ENCODE results near the gene ZNF283.
"Not testable (repeated sequence)": the region's sequence is repeated elsewhere in the genome, so short reads cannot be mapped to it uniquely, and the experiment has no call there.

The ZNF283 gene

GRCh38 chr19:43799502-43800142 lies 27.5 kb upstream of the ZNF283 start:
- ATAC-seq = no peak
- no peak for DNase-seq

- DNase-seq = no peak
- no peak for ATAC-seq
These were observed 24.7 kb upstream of the ZNF283 start, which contains the start of gene LYPD5 for GRCh38 chr19:43802216-43802951. TSS of gene LYPD5 (minus strand) at chr19:43802447. CDS start at chr19:43802380, 67 bp downstream.

DNA sequence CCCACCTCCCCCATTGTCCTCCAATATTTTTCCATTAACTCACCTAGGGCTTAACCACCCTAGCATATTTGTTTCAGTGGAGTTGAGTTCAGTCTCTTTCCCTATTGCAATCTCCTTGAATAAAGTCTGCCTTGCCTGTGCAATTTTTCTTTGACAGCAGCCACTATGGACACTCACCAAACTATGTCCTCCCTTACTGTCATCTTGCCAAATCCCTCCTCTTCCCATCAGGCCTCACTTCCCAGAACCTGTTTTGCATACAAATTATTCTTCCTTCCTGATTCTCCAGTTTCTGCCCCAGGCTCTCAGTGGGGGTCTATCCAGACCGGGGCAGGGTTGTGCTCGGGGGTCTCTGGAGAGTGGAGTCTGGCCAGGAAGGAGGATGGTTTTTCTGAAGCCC lies 22.7 kb upstream of the ZNF283 start:
- DNase-seq (no peak), ATAC-seq (no peak)

DNA sequence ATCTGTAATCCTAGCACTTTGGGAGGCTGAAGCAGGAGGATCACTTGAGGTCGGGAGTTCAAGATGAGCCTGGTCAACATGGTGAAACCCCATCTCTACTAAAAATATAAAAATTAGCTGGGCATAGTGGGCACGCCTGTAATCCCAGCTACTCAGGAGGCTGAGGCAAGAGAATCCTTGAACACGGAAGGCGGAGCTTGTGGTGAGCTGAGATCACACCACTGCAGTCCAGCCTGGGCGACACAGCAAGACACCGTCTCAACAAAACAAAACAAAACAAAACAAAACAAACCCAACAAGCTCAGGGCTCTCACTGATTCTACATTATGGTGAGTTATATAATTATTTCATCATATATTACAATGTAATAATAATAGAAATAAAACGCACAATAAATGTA lies 20.7 kb upstream of the ZNF283 start:
- not testable (repeated sequence) for DNase-seq, ATAC-seq

DNA sequence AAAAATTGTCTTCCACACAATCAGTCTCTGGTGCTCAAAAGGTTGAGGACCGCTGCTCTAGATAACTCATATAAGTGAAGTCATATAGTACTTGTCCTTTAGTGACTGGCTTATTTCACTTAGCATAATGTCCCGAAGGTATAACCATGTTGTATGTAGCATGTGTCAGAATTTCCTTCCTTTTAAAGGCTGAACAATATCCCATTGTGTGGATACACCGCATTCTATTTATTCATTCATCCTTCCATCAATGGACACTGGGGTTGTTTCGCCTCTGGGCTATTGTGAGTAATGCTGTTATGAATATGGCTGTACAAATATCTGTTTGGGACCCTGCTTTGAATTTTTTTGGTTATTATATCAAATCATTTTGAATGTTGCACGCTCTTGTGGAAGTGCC lies 20.3 kb upstream of the ZNF283 start:
- DNase-seq (no peak), ATAC-seq (no peak)

DNA sequence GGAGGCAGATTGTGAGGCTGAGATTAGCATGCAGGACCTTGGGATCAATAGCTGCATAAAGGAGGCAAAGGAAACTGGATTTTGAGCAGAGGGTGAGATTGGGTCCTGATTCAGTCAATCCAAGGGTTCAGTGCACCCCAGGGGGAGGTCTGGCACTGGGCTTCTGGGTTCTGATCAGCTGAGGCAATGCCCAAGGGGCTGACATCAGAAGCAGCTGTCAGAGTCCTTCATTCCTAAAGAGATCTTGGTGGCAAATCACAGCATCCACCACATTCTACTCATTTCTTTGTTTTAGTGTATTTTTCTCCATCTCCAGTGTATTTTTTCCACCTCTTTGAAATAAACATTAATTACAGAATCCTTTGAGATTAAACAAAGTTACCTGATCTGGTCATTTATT lies 19.5 kb upstream of the ZNF283 start:
- no peak for ATAC-seq
- DNase-seq = no peak

GRCh38 chr19:43809762-43810696 lies 17.1 kb upstream of the ZNF283 start:
- ATAC-seq (no peak), DNase-seq (no peak)

GRCh38 chr19:43811837-43812236 lies 15.3 kb upstream of the ZNF283 start:
- no peak for DNase-seq
- no peak for ATAC-seq

- ATAC-seq (no peak), DNase-seq (no peak)
These were observed 14.9 kb upstream of the ZNF283 start for GRCh38 chr19:43812259-43812658.

GRCh38 chr19:43812688-43813087 lies 14.4 kb upstream of the ZNF283 start:
- no peak for DNase-seq
- no peak for ATAC-seq

DNA sequence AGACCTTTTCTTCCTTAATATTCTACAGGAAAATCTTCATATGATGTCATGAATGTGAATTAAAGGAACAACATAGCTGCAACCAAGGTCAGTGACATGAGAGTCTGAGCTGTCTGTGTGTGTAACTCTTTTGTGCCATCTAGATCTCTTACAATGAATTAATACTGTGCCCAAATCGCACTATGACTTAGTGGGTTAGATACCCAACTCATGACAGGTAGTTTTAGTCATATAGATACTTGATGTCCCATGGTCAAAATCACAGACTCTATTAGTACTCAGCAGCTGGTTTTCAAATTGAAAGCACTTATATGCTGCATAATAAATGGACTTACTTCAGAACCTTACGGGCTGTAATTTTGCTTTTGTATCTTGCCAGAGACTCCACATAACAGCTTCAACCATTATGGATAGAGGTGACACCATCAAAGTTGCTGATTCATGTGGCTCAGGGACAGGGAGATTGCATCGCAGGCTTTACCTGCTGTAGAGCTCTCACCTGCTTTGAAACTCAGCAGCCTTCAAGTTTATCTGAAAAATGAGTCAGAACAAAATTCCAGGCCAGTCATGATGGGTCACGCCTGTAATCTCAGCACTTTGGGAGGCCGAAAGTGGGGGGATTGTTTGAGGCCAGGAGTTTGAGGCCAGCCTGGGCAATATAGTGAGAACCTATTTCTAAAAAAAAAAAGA lies 12.3 kb upstream of the ZNF283 start:
- DNase-seq (no peak), ATAC-seq (no peak)

DNA sequence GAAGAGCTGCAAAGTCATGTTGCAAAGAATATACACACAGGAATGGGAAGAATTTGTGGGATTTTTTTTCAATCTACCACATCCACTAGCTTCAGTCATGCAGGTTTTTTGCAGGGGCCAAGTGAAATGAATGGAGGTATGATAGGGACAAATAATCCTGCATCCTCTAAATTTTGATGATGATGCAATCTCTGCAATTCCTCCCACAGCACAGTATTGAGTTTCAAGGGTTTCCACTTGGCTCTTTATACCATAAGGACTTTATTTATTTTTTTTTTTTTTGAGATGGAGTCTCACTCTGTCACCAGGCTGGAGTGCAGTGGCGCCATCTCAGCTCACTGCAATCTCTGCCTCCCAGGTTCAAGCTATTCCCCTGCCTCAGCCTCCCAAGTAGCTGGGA lies 9.7 kb upstream of the ZNF283 start:
- not testable (repeated sequence) for DNase-seq, ATAC-seq

DNA sequence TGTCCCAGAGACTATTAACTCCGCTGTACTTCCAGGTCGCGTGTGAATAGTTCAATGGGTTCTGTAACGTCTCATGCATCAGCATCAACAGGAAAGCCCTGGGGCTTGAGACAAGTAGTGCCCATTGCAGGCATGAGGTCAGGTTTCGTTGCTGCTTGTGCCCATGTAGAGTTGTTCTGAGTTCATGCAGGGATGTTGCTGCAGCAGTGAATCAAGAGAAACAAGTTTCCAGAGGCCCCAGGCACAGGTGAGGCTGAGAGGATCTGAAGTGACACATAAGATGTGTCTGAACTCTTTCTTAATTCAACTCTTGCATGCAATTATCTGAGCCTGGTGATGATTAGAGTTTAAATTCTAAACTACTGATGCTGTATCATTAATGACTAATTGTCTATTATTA lies 8.6 kb upstream of the ZNF283 start:
- DNase-seq = no peak
- no peak for ATAC-seq

GRCh38 chr19:43820098-43820883 lies 6.8 kb upstream of the ZNF283 start:
- DNase-seq (peak; percentile 23), ATAC-seq (no peak)

DNA sequence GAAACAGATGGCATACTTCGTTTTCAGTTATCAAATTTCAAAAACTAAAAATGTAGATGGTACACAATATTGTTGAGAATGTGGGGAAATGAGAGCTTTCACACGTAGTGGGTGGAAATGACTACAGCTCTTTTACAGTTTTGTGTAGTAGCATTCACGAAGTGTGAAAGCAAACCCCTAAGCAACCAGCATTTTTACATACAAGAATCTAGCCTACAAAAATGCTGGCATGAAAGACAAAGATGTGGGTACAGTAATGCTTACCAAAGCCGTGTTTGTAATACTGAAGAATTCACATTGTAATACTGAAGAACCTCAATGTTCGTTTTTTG lies 6.3 kb upstream of the ZNF283 start:
- ATAC-seq = no peak

GRCh38 chr19:43823856-43824255 lies 3.3 kb upstream of the ZNF283 start:
- not testable (repeated sequence) for DNase-seq, ATAC-seq

More for the DNA sequence above, 6.3 kb upstream of the ZNF283 start:
- DNase-seq = no peak

- ATAC-seq, DNase-seq: not testable (repeated sequence)
These were observed 2.5 kb upstream of the ZNF283 start for GRCh38 chr19:43824572-43824971.

- ATAC-seq (no peak), DNase-seq (no peak)
These were observed 12.0 kb downstream of the ZNF283 start for GRCh38 chr19:43839139-43839538.

- ATAC-seq (no peak), DNase-seq (no peak)
These were observed 14.9 kb downstream of the ZNF283 start for GRCh38 chr19:43842007-43842406.

GRCh38 chr19:43847246-43847645 lies 20.1 kb downstream of the ZNF283 start:
- DNase-seq = no peak
- ATAC-seq = no peak

- ATAC-seq (no peak), DNase-seq (no peak)
These were observed 20.8 kb downstream of the ZNF283 start for GRCh38 chr19:43847884-43848283.
